Endothelial cell (in vitro differentiated cells): ENCODE data around the gene GALNT13. TPM values are rescaled to one million over a fixed set of nuclear protein-coding genes. Genes with fewer than 3 reads are reported as not detected.

Source experiments
- DNase-seq: peaks from one replicate; pipeline ENCODE4 v3.0.0; 2021; ENCODE audit warnings: low spot score
- H3K27ac Mint-ChIP-seq: one replicate; pipeline ENCODE4 v1.8.0; 2021; ENCODE audit warnings: mixed read lengths, inconsistent platforms; ENCODE audit not compliant: unreplicated experiment
- H3K27me3 Mint-ChIP-seq: one replicate; pipeline ENCODE4 v1.8.0; 2021; ENCODE audit warnings: mild to moderate bottlenecking, moderate library complexity, mixed read lengths, inconsistent platforms; ENCODE audit not compliant: unreplicated experiment
- H3K36me3 Mint-ChIP-seq: one replicate; pipeline ENCODE4 v1.8.0; 2021; ENCODE audit warnings: mild to moderate bottlenecking, low read depth, mixed read lengths, inconsistent platforms; ENCODE audit not compliant: unreplicated experiment
- H3K4me1 Mint-ChIP-seq: one replicate; pipeline ENCODE4 v1.8.0; 2021; ENCODE audit warnings: mild to moderate bottlenecking, mixed read lengths, inconsistent platforms; ENCODE audit not compliant: unreplicated experiment
- H3K4me3 Mint-ChIP-seq: one replicate; pipeline ENCODE4 v1.8.0; 2021; ENCODE audit warnings: mild to moderate bottlenecking, mixed read lengths, inconsistent platforms; ENCODE audit not compliant: unreplicated experiment
- H3K9me3 Mint-ChIP-seq: one replicate; pipeline ENCODE4 v1.8.0; 2021; ENCODE audit warnings: mixed read lengths, inconsistent platforms; ENCODE audit not compliant: unreplicated experiment
- CTCF ChIP-seq: fragments of 200-600 bp; sonication (generic); IDR thresholded peaks from one replicate; pipeline ENCODE4 v1.5.0; 2021; ENCODE audit warnings: antibody characterized with exemption; ENCODE audit not compliant: unreplicated experiment
- total RNA-seq: library from RNA; stranded (reverse); fragmentation: NEBNext Ultra II Directional; extraction: Animal tissue kit (Norgen Biotek cat#: 25700); gene quantifications from one replicate; pipeline ENCODE4 v1.2.1, GENCODE V29; 2021; ENCODE audit not compliant: unreplicated experiment

Gene GALNT13
- total RNA-seq, 1 donor from 2014 or later: 26.3 TPM

GRCh38 chr2:154490530-154490929 lies 618.8 kb downstream of the GALNT13 start:
- Mint-ChIP-seq H3K9me3 (no peaks in the 10 kb centered on the region), H3K27me3 (no peaks in the 10 kb centered on the region), H3K36me3 (no peaks in the 10 kb centered on the region), H3K4me1 (peaks cover 2% of the 10 kb centered on the region), H3K4me3 (no peak overlapping the region), H3K27ac (no peak overlapping the region)
- no peak for DNase-seq
- no peak for TF ChIP-seq CTCF

GRCh38 chr2:154495455-154495868 lies 623.7 kb downstream of the GALNT13 start:
- no peak for DNase-seq
- Mint-ChIP-seq H3K9me3 (no peaks in the 10 kb centered on the region), H3K36me3 (no peaks in the 10 kb centered on the region), H3K4me3 (no peak overlapping the region), H3K27me3 (no peaks in the 10 kb centered on the region), H3K27ac (no peak overlapping the region), H3K4me1 (no peaks in the 10 kb centered on the region)
- no peak for TF ChIP-seq CTCF

- Mint-ChIP-seq H3K27me3 (no peaks in the 10 kb centered on the region), H3K4me1 (no peaks in the 10 kb centered on the region), H3K36me3 (no peaks in the 10 kb centered on the region), H3K4me3 (no peak overlapping the region), H3K9me3 (no peaks in the 10 kb centered on the region), H3K27ac (no peak overlapping the region)
- no peak for TF ChIP-seq CTCF
- DNase-seq: no peak
Observed at GRCh38 chr2:154497019-154497418, 625.3 kb downstream of the GALNT13 start.
